HG03571 (cell line): Measurements from ENCODE around the gene CAPG.
A peak's percentile ranks its signal among the peaks of the same experiment; 100 is the strongest.
"Not testable (repeated sequence)": the region's sequence is repeated elsewhere in the genome, so short reads cannot be mapped to it uniquely, and the experiment has no call there.

Experiments
- ATAC-seq: cut with Tn5 transposase; IDR thresholded peaks from one replicate; pipeline ENCODE4 v1.9.1; 2021; ENCODE audit not compliant: unreplicated experiment

The CAPG gene

GRCh38 chr2:85421260-85422071, 11.3 kb upstream of the CAPG start:
- no peak for ATAC-seq

GRCh38 chr2:85420536-85421259, 10.5 kb upstream of the CAPG start:
- ATAC-seq: peak; percentile 54

GRCh38 chr2:85419009-85419675, 9.0 kb upstream of the CAPG start:
- ATAC-seq: no peak

- ATAC-seq: peak; percentile 75
Observed at GRCh38 chr2:85418132-85419008, 8.2 kb upstream of the CAPG start, which contains the start of gene SH2D6. Gene SH2D6 (plus strand): TSS chr2:85418714. CDS start chr2:85429466, 10,752 bp downstream.

GRCh38 chr2:85415980-85416650, 5.9 kb upstream of the CAPG start:
- ATAC-seq: no peak

GRCh38 chr2:85414761-85415553, 4.8 kb upstream of the CAPG start:
- no peak for ATAC-seq

GRCh38 chr2:85414421-85414759, 4.2 kb upstream of the CAPG start:
- ATAC-seq: not testable (repeated sequence)

GRCh38 chr2:85413592-85414420, 3.6 kb upstream of the CAPG start:
- no peak for ATAC-seq

GRCh38 chr2:85411405-85411748, 1.2 kb upstream of the CAPG start:
- no peak for ATAC-seq

GRCh38 chr2:85410584-85411404, 628 bp upstream of the CAPG start:
- ATAC-seq: no peak

GRCh38 chr2:85405201-85406059, 4.7 kb downstream of the CAPG start:
- ATAC-seq: peak; percentile 58

GRCh38 chr2:85401844-85402243, 8.3 kb downstream of the CAPG start:
- ATAC-seq: no peak

GRCh38 chr2:85401464-85401805, 8.7 kb downstream of the CAPG start:
- ATAC-seq: no peak

GRCh38 chr2:85400541-85401463, 9.4 kb downstream of the CAPG start:
- no peak for ATAC-seq

- no peak for ATAC-seq
Observed at GRCh38 chr2:85400023-85400422, 10.1 kb downstream of the CAPG start.

- ATAC-seq: no peak
Observed at GRCh38 chr2:85399183-85399455, 11.0 kb downstream of the CAPG start.
